ENCODE measurements around the gene KCNN3.

KCNN3 gene

DNA sequence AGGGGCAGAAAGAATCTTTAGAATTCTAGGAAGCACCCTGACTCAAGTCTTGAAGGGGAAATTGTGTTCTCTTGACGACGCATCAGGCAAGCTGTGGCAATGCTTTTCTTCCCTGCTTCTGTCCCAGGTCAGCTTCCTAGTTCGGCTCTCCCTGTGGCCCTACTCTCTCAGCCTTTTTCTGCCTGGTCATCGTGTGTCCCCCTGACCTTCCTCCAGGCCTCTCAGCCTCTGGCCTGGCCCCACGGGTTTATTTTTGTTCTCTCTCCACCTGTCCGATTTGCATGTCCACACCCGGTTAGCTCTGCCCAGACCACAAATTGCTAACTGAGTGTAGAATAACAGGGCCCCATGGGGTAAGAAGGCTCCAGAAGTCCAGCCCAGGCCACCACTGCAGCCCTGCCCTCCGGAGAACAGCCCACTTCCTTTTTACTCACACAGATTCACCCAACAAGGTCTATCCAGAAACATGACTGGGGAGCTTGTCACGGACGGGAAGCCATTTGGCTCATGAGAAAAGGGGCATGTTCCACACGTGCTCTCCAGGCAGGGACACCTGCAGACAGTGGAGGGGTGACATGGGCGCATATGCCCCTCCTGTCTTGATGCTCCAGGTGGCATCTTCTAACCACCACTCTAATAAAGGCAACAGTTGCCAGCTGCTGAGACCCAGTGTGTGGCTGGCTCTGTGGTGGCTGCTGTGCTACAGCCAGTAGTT, 9.8 kb downstream of the KCNN3 start:
- no peak for DNase-seq (ENCODE audit: low read depth)

DNA sequence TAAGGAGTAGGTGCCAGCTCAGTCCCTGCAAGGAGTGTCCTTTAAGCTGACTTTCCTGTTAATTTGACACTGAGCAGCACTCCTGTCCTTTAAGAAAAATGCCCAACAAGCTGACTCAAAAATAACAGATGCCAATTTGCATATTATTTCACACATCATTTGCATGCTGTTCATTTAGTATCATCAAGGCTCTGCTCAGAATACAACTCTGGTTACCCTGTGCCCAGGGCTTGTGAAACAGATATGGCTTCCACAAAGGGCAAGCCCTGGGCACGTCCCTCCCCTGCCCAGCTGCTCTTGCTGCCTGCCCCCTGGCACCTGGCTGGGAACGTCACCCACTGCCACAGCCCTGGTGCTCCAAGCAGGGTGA, 10.3 kb downstream of the KCNN3 start:
- DNase-seq (ENCODE audit: low read depth), result no peak

DNA sequence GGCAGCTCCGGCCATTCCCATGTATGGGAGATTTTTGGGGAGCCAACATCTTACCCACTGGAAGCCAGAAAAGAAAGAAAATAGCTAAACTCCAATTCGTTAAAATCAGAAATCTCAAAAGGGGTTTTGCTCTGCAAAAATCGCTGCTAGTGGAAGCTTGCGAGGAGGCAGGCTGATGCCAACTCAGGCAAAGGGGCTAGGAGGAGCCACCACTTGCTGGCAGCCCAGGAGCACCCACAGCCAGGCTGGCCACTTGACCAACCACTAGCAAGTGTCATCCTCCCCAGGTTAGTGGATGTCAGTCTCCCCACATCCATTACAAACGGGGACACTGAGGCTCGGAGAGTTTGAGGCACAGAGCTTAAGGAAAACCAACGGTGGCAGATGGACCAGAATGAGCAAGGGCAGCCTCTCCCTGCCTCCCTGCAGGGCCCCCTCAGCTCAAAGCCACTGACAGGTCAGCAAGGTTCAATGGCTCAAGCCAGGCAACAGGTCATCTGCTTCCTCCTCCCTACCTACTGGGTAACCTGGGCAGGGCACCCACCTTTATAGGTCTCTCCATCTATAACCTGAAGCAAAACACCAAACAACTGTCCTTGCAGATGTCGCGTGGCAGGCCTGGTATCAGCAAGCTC, 10.8 kb downstream of the KCNN3 start:
- DNase-seq (ENCODE audit: low read depth), result no peak

DNA sequence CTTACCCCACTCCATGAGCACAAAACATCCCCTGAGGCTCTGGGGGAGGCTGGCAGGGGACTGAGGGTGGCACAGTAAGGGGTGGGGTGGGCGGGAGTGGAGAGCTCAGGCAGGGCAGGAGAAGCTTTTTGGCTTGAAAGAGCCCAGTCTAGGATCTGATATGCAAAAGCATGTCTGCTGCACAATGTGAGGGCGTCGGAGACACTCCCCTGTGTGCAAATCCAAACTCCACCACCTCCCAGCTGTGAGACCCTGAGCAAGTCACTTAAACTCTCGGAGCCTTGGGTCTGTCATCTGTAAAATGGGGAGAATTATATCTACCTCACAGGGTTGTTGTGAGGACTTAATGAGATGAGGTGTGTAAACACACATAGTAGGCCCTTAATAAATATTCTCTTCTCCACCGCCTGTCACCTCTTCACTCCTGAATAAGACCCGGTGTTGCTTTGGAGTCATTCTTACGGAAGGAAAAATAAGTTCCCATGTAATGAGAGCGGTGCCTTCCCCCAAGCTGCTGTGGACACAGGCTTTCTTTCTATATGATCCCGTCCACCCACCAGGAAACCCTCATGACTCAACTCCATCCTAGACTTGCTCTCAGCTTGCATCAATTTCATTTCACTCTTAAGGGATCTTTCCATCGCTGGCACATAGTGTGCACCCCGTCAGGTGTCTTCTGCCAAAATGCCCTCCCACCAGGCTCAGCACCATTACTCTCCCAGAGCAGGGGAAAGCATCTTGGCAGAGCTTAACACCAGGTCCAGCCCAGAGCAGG, 12.5 kb downstream of the KCNN3 start:
- no peak for DNase-seq (ENCODE audit: low read depth)

DNA sequence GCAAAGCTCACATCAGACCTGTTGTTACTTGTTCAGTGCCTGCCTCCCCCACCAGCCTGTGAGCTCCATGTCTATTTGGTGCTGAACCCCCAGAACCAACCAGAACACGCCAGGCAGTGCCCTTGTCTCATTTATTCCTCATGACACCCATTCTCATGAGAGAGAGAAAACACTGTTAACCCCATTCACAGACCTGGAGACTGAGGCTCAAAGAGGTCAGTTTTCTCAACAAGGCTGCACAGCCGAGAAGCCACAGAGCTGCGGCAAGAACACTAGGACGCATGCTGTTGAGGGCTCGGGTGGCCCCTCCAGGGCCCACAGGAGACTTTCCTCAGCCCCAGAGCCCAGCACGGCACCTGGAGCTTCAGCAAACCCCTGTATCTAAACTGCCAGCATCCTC, 13.1 kb downstream of the KCNN3 start:
- DNase-seq (ENCODE audit: low read depth), result no peak

DNA sequence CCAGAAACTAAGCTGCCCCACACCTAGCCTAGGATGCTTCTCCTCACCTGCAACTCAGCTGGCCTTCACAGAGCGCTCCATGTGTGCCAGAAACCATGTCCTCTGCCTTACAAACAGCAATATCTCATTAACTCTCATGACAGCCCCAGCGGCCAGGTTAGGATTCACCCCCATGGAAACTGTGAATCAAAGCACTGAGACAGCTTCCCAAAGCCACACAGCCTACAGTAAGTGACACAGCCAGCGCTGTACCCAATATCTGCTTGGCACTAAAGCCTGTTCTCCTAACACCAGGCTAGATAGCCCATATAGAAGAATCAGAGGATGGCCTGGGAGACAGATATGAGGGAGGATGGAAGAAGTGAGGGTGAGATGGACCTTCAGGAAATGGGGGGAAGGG, 13.5 kb downstream of the KCNN3 start:
- DNase-seq (ENCODE audit: low read depth), result no peak

DNA sequence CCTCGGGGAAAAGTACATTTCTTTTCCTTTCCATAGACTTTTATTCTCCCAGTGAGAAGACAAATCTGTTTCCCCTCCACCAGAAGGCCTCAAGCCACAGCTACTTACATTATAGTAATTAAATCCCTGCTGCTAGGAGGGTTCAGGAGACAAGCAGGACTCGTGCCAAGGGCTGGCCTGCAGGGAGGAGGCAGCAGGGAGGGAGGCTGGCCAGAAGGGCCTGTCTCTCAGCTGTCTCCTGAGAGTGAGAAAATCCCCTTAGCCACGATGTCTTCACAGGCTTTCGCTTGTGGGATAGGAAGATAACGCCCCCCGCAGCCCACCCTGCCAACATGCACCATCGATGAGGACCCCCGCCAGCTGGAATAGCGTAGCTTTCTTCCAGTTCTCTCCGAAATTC, 14.0 kb downstream of the KCNN3 start:
- no peak for DNase-seq (ENCODE audit: low read depth)

DNA sequence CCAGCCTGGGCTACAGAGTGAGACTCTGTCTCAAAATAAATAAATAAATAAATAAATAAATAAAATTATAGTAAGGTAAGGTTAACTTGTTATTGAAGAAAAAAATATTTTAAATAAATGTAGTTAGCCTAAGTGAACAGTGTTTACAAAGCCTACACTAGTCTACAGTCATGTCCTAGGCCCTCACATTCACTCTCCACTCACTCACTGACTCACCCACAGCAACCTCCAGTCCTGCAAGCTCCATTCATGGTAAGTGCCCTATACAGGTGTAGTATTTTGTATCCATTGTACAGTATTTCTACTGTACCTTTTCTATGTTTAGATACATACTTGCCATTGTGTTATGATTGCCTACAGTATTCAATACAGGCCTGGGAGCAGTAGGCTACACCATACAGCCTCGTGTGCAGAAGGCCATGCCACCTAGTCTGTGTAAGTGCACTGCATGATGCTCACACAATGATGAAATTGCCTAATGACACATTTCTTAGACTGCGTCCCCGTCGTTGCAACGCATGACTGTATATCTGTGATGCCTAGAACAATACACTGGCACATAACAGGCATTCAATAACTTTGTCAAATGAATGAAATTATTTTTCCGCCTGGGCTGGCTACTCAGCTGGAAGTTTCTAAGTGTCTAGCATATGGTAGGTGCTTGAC, 14.8 kb downstream of the KCNN3 start:
- no peak for DNase-seq (ENCODE audit: low read depth)

DNA sequence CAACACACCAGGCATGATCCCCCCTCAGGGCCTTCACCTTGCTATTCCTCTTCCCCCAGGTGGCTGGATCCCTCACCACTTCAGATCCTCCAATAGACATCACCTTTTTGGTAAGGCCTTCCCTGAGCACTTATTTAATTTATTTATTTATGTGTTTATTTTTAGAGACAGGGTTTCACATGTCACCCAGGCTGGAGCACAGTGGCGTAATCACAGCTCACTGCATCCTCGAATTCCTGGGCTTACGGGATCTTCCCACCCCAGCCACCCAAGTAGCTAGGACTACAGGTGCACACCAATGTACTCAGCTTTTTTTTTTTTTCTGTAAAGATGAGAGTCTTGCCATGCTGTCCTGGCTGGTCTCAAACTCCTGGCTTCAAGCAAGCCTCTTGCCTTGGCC, 17.2 kb downstream of the KCNN3 start:
- DNase-seq (ENCODE audit: low read depth), result no peak

DNA sequence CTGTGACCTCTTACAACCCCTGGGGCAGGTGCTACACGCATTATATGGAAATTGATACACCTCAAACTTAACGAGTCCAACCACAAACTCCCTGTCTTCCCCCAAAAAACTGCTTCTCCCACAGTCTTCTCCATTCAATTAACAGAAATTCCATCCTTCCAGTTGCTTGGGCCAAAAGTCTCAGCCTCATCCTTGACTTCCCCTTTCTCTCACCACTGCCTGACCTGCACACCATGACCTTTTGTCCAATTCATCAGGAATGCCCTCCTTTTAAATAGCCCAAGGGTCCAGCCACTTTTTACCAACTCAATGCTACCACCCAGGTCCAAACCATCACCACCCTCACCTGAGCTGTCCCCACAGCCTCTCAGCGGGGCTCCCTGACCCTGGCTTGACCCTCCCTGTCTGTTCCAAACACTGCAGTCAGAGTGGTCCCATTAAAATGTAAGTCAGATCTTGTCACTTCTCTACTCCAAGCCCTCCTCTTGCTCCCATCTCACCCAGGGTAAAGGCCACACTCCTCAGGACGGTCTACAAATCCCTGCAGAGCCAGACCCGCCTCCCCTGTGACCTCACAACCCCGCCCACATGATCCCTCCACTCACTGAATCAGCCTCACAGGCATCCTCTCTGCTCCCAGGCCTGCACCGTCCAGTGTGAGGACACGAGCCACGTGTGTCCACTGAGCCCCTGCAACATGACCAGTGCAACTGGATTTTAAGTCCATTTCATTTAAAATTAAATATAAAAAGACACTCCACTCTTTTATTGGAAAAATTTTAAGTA, 18.5 kb downstream of the KCNN3 start:
- no peak for DNase-seq (ENCODE audit: low read depth)

DNA sequence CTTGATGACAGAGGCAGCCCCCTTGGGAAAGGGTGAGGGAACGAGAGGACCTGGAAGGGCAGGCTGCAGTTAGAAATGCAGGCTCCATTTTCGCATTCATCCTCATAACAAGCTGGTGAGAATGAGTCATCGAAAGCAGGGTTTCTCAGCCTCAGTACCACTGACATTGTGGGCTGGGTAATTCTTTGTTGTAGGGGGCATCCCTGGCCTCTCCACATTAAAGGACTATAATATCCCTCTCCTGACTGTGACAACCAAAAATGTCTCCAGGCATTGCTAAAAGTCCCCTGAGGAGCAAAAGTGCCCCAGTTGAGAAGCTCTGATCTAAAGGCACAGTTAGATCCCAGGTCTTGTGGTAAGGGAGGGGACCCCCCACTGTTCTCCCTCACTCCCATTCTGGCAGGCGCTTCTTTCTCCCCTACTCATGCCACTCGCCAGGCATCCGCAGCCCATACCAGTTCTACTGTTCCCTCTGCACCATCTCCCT, 20.4 kb downstream of the KCNN3 start:
- DNase-seq (ENCODE audit: low read depth), result no peak

DNA sequence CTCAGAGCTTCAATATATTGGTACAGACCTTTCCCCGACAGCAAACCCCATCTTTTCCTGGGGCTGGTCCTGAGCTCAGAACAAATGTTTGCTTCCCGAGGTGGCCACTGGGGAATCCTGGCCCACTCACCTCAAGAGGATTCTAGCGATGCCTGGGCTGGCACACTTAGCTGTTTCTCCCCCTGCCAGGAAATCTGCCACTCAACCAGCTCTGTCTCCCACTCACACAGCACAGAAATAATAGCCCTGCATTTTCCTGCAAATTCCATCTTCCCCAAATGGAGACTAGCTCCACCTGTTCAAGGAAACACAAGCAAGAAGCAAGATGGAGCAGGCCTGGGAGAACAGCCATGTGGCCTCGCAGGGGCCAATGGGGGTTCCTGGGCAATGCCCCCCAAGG, 21.1 kb downstream of the KCNN3 start:
- DNase-seq (ENCODE audit: low read depth), result no peak

DNA sequence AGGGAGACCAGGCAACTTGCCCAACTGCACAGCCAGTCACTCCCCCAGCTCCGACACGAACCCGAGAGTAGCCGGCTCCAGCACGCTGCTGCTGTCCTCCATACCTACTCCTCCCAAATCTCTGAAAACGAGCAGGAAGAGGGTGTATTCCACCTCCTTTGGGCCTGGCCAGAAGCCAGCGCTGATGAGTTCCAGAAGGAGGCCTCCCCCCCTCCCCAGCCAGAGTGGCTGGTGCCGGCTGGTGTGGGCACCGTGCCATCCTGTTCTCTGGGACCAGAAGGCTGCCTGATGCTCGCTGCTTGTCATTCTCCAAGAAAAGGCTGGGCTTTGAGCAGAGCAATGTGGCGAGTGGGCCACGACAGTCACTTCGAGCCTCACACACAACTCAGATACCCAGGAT, 22.2 kb downstream of the KCNN3 start:
- no peak for DNase-seq (ENCODE audit: low read depth)

DNA sequence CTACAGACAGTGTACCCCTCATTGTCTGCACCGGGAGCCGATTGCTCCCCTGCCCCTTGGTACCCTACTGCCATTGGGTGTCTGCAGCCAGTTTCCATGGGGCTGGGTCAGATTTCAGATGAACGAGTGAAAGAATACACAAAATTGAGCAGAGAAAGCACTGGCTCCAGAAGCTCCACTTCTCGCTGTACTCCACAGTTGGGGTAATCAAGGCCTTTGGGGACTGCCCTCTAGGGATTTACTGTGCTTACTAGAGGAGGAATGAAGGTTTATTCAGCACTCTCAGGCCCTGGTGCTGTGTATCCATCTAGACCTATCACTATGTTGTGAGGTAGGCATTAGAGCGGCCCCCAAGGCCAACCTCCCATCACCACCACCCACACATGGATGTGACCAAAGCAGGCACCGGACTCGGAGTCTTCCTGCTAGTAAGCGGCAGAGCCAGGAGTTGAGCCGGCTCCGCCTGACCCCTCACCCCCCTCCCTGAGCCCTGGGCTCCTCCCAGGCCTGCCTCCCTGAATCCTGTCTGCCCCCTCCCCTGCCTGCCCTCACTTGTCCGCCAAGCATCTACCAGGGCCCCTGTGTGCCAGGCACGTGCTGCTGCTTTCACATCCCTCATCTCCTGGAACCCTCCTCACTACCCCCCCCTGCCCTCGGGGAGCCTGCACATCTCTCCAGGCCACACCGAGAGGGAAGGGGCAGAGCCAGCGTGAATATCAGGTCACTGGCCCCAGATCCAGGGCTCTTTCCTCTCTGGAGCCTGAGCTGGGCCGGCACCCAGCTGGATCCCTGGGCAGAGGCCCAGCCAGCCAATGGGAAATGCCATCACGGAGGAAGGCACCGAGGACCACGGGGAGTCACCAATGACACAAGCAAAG, 23.3 kb downstream of the KCNN3 start:
- DNase-seq (ENCODE audit: low read depth), result no peak

DNA sequence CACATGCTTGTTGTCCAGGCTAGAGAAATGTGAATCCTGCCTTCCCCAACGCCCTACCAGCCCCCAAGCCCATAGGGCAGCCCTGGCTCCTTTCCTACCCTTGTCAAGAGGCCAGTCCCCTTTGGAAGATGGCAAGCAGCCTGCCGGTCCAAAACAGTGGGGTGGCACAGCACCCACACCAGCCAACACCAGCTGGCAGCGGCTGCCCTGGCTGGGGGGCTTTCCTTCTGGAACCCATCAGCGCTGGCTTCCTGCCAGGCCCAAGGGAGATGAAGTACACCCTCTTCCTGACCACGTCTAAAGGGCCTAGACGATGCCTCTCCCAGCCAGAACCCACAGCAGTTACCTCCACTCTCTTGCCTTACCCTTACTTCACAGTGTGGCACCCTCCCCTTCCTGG, 24.2 kb downstream of the KCNN3 start:
- no peak for DNase-seq (ENCODE audit: low read depth)

DNA sequence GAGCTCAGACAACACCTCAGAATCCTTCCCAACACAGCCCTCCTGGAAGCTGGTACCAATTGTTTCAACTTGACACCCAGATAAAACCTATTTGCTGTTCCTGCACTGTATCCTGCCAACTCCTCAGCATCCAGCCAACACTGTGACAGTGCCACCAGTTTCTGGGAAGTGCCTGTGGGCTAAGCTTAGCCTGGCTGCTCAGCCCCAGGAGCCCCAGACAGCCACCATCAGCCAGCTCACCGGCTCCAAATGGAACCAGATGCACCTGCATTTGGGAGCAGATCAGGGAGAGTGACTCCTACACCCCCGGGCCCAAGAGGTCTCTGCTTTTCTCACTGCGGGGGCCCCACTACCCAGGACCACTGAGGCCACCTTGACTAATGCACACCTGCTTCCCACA, 24.9 kb downstream of the KCNN3 start:
- DNase-seq (ENCODE audit: low read depth), result no peak

DNA sequence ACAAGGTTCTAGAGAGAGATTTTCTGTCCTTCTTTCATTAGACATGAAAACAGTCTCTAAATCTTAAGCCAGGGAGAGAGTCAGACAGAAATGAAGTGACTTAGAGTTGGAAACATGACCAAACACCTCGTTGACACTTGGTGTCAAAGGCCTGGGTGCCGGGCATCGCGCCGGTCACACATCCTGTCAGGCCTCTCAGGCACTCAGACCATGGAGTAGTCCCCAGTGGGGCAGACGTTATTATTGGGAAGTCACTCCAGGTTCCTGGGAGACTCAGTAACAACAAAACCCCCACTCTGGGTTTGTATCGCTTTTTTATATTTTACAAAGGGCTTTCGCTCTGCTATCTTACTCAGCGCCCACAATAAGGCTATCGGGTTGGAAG, 25.8 kb downstream of the KCNN3 start:
- no peak for DNase-seq (ENCODE audit: low read depth)

DNA sequence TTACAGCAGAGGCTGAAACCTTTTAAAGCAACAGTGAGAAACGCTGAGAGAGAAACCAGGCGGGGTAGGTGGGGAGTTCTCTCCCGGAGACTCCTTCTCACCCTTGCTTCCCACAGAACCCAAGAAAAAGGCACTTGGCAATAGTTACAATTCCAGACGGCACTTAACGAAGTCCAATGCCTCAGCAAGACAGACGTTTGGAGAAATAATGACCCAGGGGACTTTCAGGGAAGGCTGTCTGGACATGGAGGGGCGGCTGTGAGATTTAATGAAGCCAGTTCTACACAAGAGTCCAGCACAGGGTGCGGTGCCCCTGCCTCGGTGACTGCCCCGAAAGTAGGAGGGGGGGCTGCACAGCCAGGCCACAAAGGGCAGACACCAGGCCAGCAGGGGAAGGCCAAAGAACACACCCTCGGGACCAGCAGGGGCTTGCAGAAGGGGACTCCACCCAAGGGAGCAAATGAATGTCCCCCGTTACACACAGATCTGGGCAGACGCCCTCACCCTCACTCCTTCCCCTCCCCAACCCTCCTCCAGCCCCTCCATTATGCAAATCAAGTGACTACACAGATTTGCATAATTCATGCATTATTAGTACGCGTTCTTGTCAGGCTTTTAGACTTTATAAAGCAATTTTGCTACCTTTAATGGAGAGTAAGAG, 26.3 kb downstream of the KCNN3 start:
- no peak for DNase-seq (ENCODE audit: low read depth)

DNA sequence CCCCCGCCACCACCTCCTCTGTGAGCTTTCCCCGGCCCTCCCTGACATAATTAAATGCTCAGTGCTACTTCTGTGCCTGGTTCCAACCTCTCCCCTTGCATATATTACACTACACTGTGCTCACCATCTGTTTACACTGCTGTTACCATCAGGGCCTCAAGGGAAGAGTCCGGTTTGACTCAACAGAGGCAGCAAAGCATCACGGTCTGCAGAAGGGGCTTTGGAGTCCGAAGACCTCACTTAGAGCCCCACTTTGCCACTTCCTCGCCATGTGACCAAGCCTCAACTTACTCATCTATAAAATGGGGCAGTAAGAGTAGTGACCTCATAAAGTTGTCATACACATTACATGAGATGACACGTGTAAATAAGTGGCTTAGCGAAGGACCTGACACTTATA, 27.4 kb downstream of the KCNN3 start:
- DNase-seq (ENCODE audit: low read depth), result no peak

DNA sequence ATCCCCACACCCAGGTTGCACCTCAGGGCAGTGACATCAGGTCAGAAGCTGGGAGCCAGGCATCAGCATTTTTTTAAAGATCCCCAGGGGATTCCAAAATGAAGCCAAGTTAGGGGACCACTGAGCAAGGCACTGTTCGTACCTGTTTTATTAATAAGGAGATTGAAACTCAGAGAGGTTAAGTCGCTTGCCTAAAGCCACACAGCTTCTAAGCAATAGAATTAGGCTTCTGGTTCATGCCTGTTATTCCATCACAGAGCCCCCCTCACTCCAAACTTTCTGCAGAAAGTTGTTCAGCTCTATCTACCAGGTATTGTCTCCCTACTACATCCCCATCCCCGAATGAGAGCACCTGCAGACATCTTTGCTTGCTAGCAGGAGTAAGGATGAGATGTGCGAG, 28.7 kb downstream of the KCNN3 start:
- no peak for DNase-seq (ENCODE audit: low read depth)

Data from non-pigmented ciliary epithelial cell (primary cell).